ENCODE measurements around the gene PLCD3. TPM values are rescaled to one million over a fixed set of nuclear protein-coding genes. Genes with fewer than 3 reads are reported as not detected.

The PLCD3 gene
- polyA plus RNA-seq, 1 of the 3 experiments (the other 2 are of a cell fraction), result 59.7 TPM

- TF ChIP-seq ZBTB33 (IDR thresholded peaks at IDR 0.05; ENCODE audit: borderline replicate concordance, low read depth), result no peak
- no peak for TF ChIP-seq RFX5 (IDR thresholded peaks at IDR 0.05; ENCODE audit: low read length)
- no peak for TF ChIP-seq EZH2phosphoT487 (IDR thresholded peaks at IDR 0.05; ENCODE audit: borderline replicate concordance, low read depth)
- no peak for TF ChIP-seq MXI1 (IDR thresholded peaks at IDR 0.05; ENCODE audit: low read depth, low read length)
- TF ChIP-seq MAX (IDR thresholded peaks at IDR 0.05; ENCODE audit: low read depth), result no peak
- TF ChIP-seq USF2 (IDR thresholded peaks at IDR 0.05; ENCODE audit: borderline replicate concordance, low read depth, low read length), result no peak
- no peak for TF ChIP-seq SMC3 (IDR thresholded peaks at IDR 0.05; ENCODE audit: low read depth, low read length)
- no peak for TF ChIP-seq IRF3 (IDR thresholded peaks at IDR 0.05; ENCODE audit: low read depth, low read length)
- TF ChIP-seq GATA2 (CRISPR knock-in tag; IDR thresholded peaks at IDR 0.05), result no peak
- no peak for TF ChIP-seq EP300 (IDR thresholded peaks at IDR 0.05; ENCODE audit: borderline replicate concordance in 1 of 2, low read depth in 1 of 2, low read length in 1 of 2)
- TF ChIP-seq TEAD4 (IDR thresholded peaks at IDR 0.05; ENCODE audit: borderline replicate concordance, insufficient read depth), result no peak
- TF ChIP-seq REST (IDR thresholded peaks at IDR 0.05; ENCODE audit: low read depth, low read length), result no peak
- no peak for TF ChIP-seq FOXJ3 (CRISPR knock-in tag; IDR thresholded peaks at IDR 0.05)
- TF ChIP-seq USF1 (IDR thresholded peaks at IDR 0.05; ENCODE audit: borderline replicate concordance, low read depth), result no peak
- TF ChIP-seq PBX3 (IDR thresholded peaks at IDR 0.05), result no peak
- TF ChIP-seq JUND (IDR thresholded peaks at IDR 0.05), result no peak
- Histone ChIP-seq H3K27ac (ENCODE audit: low read depth in 2 of 2, low read length in 1 of 2) (peak overlapping the region in 1 of 2 experiments; percentile 60; a peak in 1 of 4 replicates), H3K79me2 (ENCODE audit: insufficient read depth) (peaks cover 10% of the 10 kb centered on the region), H3K27me3 (ENCODE audit: insufficient read depth) (no peaks in the 10 kb centered on the region), H3K4me3 (ENCODE audit: low read depth in 2 of 2, low read length in 1 of 2) (peak overlapping the region; percentile 81 to 85), H3K9me3 (no peaks in the 10 kb centered on the region), H3K4me1 (ENCODE audit: control insufficient read depth in 1 of 2, insufficient read depth in 2 of 2, low read depth in 1 of 2, low read length in 1 of 2) (peaks cover 0 to 22% of the 10 kb centered on the region in 2 experiments; a peak in 1 of 4 replicates), H3F3A (replicated peaks; ENCODE audit: insufficient read depth) (peaks cover 6% of the 10 kb centered on the region), H3K9me2 (no peaks in the 10 kb centered on the region), H4K20me1 (ENCODE audit: insufficient read depth) (no peaks in the 10 kb centered on the region), H3K4me2 (peak overlapping the region; percentile 95), H3K9ac (peak overlapping the region; percentile 61), H3K36me3 (replicated peaks in 1 of 2; ENCODE audit: control insufficient read depth in 1 of 2, insufficient read depth in 2 of 2, low read length in 1 of 2) (peaks cover 0 to 3% of the 10 kb centered on the region in 2 experiments), H2AFZ (ENCODE audit: low read depth) (peak overlapping the region; percentile 60)
- ChIA-PET CTCF (interaction anchor here (0.6 to 10.8 kb wide), 78 partner anchors 12 to 428 kb away, joined by 3 to 209 read pairs (median 6); partner anchors contain the start of genes EFTUD2, FMNL1, HEXIM1 and HEXIM2), POLR2A (interaction anchor here (1.2 to 5.4 kb wide), 5 partner anchors 10 to 62 kb away, joined by 3 to 47 read pairs (median 8); partner anchors contain the start of gene HEXIM1)
- DNase-seq, result peak; percentile 31
- WGBS (ENCODE audit: low lambda C conversion rate), result 77% methylated on average over 11 of the region's 21 CpGs
Measured at GRCh38 chr17:45135978-45136791, 3.9 kb upstream of the PLCD3 start.
